ENCODE data around the gene DNAJB5. TPM values are rescaled to one million over a fixed set of nuclear protein-coding genes. Genes with fewer than 3 reads are reported as not detected.
"Not testable (repeated sequence)": the region's sequence is repeated elsewhere in the genome, so short reads cannot be mapped to it uniquely, and the experiment has no call there.

DNAJB5 gene
- total RNA-seq (2014; rRNA removed; shearing (Covaris generic)) = 2.8 and 6.3 TPM in 2 replicates

DNA sequence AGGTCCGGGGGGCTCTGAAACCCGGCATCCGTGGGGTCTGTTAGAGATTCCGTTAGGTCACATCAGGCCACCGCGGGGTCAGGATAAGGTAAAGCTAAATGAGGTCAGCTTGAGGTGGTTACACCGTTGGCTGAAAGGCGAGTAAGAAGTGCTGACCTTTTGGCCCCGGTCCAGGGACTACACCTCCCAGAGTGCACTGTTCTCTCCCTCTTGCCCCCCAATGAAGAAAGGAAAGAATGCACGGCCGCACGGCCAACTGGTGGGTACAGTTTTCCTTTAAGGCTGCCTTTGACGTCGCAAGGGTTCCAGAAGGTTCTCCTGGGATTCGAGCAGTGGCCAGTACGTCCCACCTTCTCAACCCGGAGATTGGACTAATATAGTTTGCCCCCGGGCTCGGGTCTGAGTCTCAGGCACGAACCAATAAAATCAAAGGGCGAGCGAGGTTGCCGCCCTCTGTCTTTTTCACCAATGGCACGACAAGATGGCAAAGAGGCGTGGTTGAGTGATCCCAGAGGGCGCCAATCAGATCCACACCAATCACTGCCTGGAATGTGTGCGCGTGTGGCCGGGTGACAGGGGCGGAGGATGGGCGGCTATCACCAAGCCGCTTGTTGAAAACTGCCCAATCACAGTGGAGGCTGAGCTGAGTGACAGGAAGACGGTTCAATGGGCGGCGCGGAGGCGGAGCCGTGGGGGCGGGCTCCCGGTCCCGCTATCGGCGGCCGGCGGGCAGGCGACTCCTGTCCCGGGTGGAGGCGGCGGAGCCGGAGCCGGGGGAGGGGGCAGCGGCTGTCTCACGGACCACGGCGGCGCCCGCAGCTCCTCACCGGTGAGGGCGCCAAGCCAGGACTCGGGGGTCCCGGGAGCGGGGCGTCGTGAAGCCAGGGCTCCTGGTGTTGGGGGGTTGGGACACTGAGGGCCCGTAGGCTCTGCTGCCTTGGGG is at the start of gene DNAJB5:
Gene DNAJB5 (plus strand): TSS at position 743 of the 943 bp plus-strand sequence. CDS start 886 bp downstream, outside the sequence.
- peak; percentile 93 to 95 for DNase-seq (ENCODE audit: low read depth in 1 of 2, low spot score in 2 of 2)
- no peaks in the 10 kb centered on the region for H3K27me3 ChIP-seq (replicated peaks)
- peak within 1 kb of the TSS; percentile 73 for H3K4me3 ChIP-seq
- no peaks in the 10 kb centered on the region for H3K9me3 ChIP-seq (replicated peaks)
- H3K27ac ChIP-seq = peak within 1 kb of the TSS; percentile 75
- peaks cover 11% of the 10 kb centered on the region for H3K4me1 ChIP-seq (replicated peaks)
- no peaks in the 10 kb centered on the region; the same call in 1 of the 2 replicates for H3K36me3 ChIP-seq

DNA sequence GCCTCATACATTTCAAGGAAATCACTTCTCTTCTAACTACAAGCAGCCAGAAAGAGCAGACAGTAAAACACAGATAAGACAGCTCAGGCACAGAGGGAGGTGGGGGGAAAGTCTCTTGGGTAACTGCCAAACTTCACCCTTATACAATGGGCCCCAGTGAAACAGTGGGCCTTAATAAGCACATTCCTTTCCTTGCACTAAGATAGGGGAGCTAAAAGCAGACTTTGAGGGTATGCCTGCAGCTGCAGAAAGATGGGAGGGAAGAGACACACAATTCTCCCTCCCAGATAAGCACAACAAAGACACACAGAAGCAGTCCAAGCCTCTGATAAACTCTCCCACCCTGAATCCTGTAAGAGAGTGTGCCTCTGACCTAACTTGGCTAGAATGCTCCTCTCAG is 49.6 kb upstream of the DNAJB5 start:
- H3K4me3 ChIP-seq; H3K9me3 ChIP-seq (replicated peaks); H3K36me3 ChIP-seq; H3K27me3 ChIP-seq (replicated peaks); H3K4me1 ChIP-seq (replicated peaks); H3K27ac ChIP-seq; DNase-seq (ENCODE audit: low read depth in 1 of 2, low spot score in 2 of 2): not testable (repeated sequence)

DNA sequence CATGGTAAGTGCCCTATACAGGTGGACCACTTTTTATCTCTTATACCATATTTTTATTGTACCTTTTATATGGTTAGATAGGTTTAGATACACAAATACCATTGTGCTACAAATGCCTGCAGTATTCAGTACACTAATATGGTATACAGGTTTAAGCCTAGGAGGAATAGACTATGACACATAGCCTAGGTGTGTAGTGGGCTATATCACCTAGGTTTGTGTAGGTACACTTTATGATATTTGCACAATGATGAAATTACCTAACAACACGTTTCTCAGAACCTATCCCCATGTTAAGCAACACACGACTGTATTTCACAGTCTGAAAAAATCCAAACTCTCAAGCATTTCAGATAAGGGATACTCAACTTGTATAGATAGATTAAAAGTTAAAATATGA is 41.1 kb upstream of the DNAJB5 start:
- H3K9me3 ChIP-seq (replicated peaks) = no peaks in the 10 kb centered on the region
- H3K4me1 ChIP-seq (replicated peaks) = no peaks in the 10 kb centered on the region
- no peak overlapping the region for H3K4me3 ChIP-seq
- H3K36me3 ChIP-seq = no peaks in the 10 kb centered on the region
- no peak for DNase-seq (ENCODE audit: low read depth in 1 of 2, low spot score in 2 of 2)
- no peak overlapping the region for H3K27ac ChIP-seq
- H3K27me3 ChIP-seq (replicated peaks) = no peaks in the 10 kb centered on the region

DNA sequence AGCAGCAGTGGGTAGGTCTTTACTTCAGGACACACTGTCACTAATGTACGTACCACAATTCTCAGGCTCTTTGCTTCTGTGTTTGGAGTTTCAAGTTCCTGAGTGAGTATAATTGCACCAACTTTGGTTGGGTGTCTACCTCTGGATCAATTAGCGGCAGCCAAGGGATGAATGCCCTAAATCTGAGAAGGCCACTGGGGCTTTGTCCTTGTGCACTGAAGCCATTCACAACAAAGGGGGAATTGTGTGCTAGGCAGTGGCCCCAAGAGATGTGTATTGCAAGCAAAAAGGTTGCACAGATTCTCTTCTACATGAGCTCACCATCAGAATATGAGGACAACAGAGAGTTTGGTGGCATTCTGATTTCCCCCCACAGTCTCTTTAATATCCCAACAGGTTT is 35.3 kb upstream of the DNAJB5 start:
- Histone ChIP-seq H3K4me1 (replicated peaks) (no peaks in the 10 kb centered on the region), H3K4me3 (no peak overlapping the region), H3K9me3 (replicated peaks) (no peaks in the 10 kb centered on the region), H3K27ac (no peak overlapping the region), H3K27me3 (replicated peaks) (peaks cover 15% of the 10 kb centered on the region), H3K36me3 (no peaks in the 10 kb centered on the region)
- no peak for DNase-seq (ENCODE audit: low read depth in 1 of 2, low spot score in 2 of 2)

DNA sequence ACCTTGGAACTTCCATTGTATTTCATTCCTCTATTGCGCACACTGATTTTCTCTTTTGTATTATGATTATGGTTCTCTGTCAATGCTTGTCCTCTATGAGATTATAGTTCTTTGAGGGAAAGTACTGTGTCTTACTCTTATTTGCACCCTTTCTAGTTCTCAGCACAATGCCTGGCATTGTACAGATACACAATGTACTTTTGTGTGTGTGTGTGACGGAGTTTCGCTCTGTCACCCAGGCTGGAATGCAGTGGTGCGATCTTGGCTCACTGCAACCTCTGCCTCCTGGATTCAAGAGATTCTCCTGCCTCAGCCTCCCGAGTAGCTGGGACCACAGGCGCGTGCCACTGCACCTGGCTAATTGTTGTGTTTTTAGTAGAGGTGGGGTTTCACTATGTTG is 33.5 kb upstream of the DNAJB5 start:
- H3K4me3 ChIP-seq; DNase-seq (ENCODE audit: low read depth in 1 of 2, low spot score in 2 of 2); H3K27ac ChIP-seq; H3K36me3 ChIP-seq; H3K9me3 ChIP-seq (replicated peaks); H3K4me1 ChIP-seq (replicated peaks): not testable (repeated sequence)
- peaks cover 17% of the 10 kb centered on the region for H3K27me3 ChIP-seq (replicated peaks)

DNA sequence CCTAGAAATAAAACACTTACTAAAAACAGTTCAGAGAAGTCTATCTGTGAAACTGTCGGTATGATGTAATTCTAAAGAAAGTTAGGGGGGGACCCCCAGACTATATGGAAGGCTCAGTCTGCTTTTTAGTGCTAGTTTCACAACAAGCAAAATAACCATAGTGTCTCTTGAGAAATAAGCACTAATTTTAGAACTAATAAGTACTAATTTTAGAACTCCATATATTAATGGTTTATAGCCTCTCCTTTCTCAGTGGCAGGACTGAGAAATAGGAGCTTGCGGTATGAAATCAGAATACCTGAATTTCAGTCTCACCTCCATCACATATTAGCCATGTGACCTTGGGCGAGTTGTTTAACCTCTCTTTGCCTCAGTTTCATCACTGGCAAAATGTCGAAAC is 32.9 kb upstream of the DNAJB5 start:
- Histone ChIP-seq H3K36me3 (no peaks in the 10 kb centered on the region), H3K4me1 (replicated peaks) (no peaks in the 10 kb centered on the region), H3K27me3 (replicated peaks) (peaks cover 19% of the 10 kb centered on the region), H3K9me3 (replicated peaks) (no peaks in the 10 kb centered on the region), H3K4me3 (no peak overlapping the region), H3K27ac (no peak overlapping the region)
- DNase-seq (ENCODE audit: low read depth in 1 of 2, low spot score in 2 of 2) = no peak

DNA sequence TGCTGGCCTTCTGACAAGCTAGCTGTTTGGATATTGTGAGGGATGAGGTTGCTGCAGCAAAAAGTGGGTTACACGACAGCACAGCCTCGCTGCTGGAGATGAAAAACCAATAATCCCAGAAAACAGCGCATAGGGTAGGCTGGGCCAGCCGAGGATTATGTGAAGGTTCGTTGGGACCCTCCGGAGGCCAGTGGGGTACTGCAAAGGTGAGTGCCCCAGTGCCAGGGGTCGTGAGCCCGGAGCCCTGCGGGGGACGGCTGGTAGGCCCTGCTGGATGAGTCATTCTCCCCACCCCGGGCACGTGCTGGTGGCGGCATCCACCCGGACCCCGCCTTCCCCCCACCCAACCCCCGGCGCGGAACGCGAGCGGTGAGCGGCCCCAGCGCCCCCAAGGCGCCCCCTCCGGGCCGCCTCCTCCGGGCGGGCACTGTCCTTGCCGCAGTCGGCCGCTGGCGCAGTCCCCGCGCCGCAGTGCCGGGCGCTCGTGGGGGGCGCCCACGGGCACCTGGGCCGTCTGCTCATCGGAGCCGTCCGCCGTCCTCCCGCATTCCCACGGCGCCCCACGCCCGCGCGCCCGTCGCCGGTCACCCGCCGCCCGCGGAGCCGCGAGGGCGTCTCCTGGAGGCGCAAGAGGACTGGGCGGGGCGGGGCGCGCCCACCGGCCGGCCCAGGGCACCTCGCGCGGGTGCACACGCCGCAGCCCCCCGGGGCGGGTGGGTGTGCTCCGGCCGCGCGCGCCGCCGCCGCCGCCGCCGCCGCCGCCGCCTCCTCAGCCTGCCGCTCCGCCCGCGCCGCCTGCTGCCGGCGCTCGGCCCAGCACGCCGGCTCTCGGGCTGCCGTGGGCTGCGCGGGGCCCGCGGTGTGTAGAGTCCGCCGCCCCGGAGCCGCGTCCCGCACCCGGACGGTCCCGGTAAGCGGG is 31.8 kb upstream of the DNAJB5 start, which contains the start of gene PHF24:
Gene PHF24 (plus strand): TSS at position 794 of the 919 bp plus-strand sequence. CDS start 13,014 bp downstream, outside the sequence.
- Histone ChIP-seq H3K27ac (no peak within 1 kb of the TSS), H3K27me3 (replicated peaks) (peaks cover 19% of the 10 kb centered on the region), H3K9me3 (replicated peaks) (no peaks in the 10 kb centered on the region), H3K4me1 (replicated peaks) (no peaks in the 10 kb centered on the region), H3K4me3 (no peak within 1 kb of the TSS; the same call in 1 of the 2 replicates), H3K36me3 (no peaks in the 10 kb centered on the region)
- no peak for DNase-seq (ENCODE audit: low read depth in 1 of 2, low spot score in 2 of 2)

DNA sequence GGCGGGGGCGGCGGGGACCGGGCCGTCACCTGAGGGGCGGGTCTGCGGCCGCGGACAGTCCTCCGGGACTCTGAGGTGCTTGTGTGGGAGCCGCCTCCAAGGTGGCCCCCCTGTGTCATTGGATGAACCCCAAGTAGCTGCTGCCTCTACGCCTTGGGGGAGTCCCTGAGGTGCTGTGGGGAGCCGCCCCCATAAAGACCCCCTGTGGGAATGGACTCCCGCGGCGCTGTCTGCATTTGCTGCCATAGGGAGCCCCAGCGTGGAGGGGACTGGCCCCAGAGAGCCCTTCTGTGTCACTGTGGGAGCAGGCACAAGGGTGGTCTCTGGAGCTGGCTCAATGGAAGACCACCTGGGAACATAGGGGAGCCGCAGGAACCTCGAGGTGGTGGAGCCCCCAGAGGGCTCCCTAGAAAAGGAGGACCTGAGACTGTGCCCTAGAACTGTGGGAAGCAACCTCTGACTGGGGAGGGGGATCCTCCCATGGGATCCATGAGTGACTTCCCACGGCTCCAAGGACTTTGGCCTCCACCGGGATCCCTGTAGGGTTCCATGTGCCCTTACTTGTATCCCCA is 31.0 kb upstream of the DNAJB5 start:
- Histone ChIP-seq H3K27me3 (replicated peaks) (peaks cover 19% of the 10 kb centered on the region), H3K27ac (no peak overlapping the region), H3K4me3 (no peak overlapping the region), H3K36me3 (no peaks in the 10 kb centered on the region), H3K4me1 (replicated peaks) (no peaks in the 10 kb centered on the region), H3K9me3 (replicated peaks) (no peaks in the 10 kb centered on the region)
- DNase-seq (ENCODE audit: low read depth in 1 of 2, low spot score in 2 of 2) = no peak

DNA sequence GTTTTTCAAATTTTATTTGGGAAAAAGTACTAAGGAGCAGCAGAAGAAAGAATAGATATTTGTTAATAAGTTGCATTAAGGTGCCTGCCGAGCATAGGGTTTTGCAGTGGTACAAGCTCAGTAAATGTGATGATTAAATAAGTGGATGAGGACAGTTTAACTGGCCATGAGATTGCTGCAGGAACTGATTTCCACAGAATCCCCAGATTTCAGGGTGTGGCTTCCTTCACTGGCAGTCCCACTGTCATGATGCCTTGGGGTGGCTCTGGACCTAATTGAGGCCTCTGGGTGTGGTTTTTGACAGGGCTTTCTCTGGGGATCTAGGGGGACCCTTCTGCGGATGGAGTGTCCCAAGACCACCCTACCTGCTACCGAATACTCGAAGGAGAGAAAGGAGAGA is 30.1 kb upstream of the DNAJB5 start:
- no peak overlapping the region for H3K27ac ChIP-seq
- H3K36me3 ChIP-seq = no peaks in the 10 kb centered on the region
- no peak overlapping the region for H3K4me3 ChIP-seq
- H3K27me3 ChIP-seq (replicated peaks) = peaks cover 19% of the 10 kb centered on the region
- H3K9me3 ChIP-seq (replicated peaks) = no peaks in the 10 kb centered on the region
- no peaks in the 10 kb centered on the region for H3K4me1 ChIP-seq (replicated peaks)
- DNase-seq (ENCODE audit: low read depth in 1 of 2, low spot score in 2 of 2) = no peak

DNA sequence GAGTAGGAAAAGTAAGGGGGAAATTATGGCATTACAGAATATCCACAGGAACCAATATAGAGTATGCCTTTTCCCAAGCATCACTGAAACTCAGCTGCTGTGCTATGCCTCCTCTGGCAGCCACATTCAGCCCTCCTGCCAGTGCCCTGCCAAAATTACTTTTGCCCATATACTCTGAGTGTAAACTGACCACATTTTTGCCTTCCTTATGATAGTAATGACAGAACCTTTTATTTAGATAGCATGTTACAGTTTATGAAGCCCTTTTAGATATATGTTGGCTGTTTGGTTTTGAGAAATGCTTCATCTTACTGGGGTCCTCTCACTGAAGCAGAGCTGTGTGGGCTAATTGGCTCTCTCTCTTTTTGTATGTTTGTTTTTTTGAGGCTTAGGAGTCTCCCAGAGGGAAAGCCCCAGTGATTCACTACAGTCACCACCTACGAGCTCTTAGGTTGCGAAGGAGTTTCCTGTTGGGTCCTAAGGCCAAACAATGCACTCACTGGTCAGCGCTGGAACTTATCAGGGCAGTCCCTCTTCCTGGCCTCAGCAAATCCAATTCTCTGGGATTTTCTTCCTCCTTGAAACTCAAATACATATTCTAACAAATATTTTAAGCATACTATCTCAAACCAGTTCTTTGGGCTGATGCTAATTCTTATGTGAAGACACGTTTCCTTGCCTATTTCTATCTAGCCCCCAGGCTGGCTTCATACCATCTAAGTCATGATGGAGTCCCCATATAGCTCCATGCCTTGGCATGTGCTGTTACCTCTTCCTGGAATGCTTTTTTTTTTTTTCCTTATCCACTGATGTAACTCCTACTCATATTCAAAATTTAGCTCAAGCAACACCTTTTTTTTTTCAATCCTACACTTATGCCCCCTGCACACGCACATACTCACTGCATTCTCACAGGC is 27.7 kb upstream of the DNAJB5 start:
- H3K36me3 ChIP-seq = no peaks in the 10 kb centered on the region
- no peaks in the 10 kb centered on the region for H3K4me1 ChIP-seq (replicated peaks)
- no peaks in the 10 kb centered on the region for H3K9me3 ChIP-seq (replicated peaks)
- no peak overlapping the region for H3K27ac ChIP-seq
- peaks cover 22% of the 10 kb centered on the region for H3K27me3 ChIP-seq (replicated peaks)
- H3K4me3 ChIP-seq = no peak overlapping the region
- peak in 1 of 2 experiments; percentile 9 for DNase-seq (ENCODE audit: low read depth in 1 of 2, low spot score in 2 of 2)

DNA sequence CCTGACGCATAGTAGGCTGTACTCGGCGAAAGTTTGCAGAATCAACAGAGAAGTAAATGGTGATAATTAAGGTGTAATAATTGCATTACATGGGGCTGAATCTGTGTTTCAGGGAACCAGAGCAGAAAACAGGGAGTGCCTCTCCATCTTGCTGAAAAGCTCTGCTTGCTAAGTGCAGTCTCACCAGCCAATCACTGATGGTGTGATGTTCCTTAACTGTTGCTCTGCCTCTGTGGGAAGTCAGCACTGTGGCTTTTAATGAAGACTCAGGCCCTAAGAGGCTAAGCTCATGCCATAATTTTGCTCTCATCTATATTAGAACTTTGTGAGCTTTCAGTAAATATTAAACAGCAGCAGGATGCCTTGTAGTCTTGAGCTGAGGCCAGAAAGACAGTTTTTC is 27.0 kb upstream of the DNAJB5 start:
- no peak overlapping the region for H3K27ac ChIP-seq
- no peaks in the 10 kb centered on the region for H3K36me3 ChIP-seq
- H3K27me3 ChIP-seq (replicated peaks) = peaks cover 15% of the 10 kb centered on the region
- no peak for DNase-seq (ENCODE audit: low read depth in 1 of 2, low spot score in 2 of 2)
- no peaks in the 10 kb centered on the region for H3K9me3 ChIP-seq (replicated peaks)
- H3K4me3 ChIP-seq = no peak overlapping the region
- no peaks in the 10 kb centered on the region for H3K4me1 ChIP-seq (replicated peaks)

DNA sequence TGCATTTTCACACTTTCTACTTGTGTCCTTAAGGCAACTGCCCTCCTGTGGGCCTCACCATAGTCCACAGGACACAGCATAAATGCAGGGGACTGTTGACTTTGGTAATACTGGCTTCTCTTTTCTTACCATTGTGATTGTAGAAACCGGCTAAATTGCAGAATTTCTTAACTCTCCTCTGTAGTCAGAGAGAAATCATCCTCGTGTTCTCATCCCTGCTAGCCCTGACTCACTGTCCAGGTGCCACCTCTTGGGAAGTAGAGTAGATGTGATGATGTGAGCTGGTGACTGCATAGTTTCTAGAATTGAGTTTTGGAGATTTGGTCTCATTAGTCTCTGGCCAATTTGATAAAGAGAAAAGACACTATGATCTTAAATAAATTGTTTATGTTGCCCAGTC is 26.0 kb upstream of the DNAJB5 start:
- DNase-seq (ENCODE audit: low read depth in 1 of 2, low spot score in 2 of 2) = no peak
- no peak overlapping the region for H3K27ac ChIP-seq
- H3K36me3 ChIP-seq = no peaks in the 10 kb centered on the region
- H3K9me3 ChIP-seq (replicated peaks) = no peaks in the 10 kb centered on the region
- H3K27me3 ChIP-seq (replicated peaks) = peaks cover 18% of the 10 kb centered on the region
- no peaks in the 10 kb centered on the region for H3K4me1 ChIP-seq (replicated peaks)
- H3K4me3 ChIP-seq = no peak overlapping the region

DNA sequence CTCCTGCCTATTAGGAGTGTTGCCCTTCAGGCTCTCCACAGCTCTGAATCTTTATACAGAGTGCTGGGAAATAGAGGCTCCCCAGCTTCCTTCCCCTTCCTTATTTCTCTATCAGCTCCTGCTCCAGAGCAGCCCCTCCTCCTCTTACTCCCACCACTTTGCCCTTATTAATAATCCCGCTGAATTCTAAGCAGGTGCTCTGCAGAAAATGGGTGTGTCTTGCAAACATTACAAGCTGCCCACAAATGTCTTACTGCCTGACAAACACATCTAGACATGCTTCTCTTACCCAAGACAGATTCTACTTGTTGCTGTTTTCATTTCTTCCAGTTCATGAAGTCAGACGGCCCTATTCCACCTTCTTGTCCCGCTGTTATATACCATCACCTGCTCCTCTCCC is 25.1 kb upstream of the DNAJB5 start:
- Histone ChIP-seq H3K9me3 (replicated peaks) (no peaks in the 10 kb centered on the region), H3K36me3 (no peaks in the 10 kb centered on the region), H3K27me3 (replicated peaks) (peaks cover 21% of the 10 kb centered on the region), H3K4me3 (no peak overlapping the region), H3K27ac (no peak overlapping the region), H3K4me1 (replicated peaks) (no peaks in the 10 kb centered on the region)
- no peak for DNase-seq (ENCODE audit: low read depth in 1 of 2, low spot score in 2 of 2)
